NCI-H2081 (cell line): ENCODE results near the gene ARMH2.
"Not testable (repeated sequence)": the region's sequence is repeated elsewhere in the genome, so short reads cannot be mapped to it uniquely, and the experiment has no call there.

Source experiments
- DNase-seq, 2 experiments: peaks; one replicate each; lab custom pipeline; 2025; lab: John Stamatoyannopoulos, UW

The ARMH2 gene

GRCh38 chr6:24764833-24765828, 33.6 kb downstream of the ARMH2 start:
- DNase-seq, result not testable (repeated sequence)

- no peak for DNase-seq
These were observed 35.1 kb downstream of the ARMH2 start for GRCh38 chr6:24763578-24763977.

GRCh38 chr6:24761851-24762250, 36.9 kb downstream of the ARMH2 start:
- DNase-seq, result no peak

GRCh38 chr6:24761193-24761835, 37.4 kb downstream of the ARMH2 start:
- DNase-seq, result no peak

- DNase-seq, result no peak
These were observed 38.5 kb downstream of the ARMH2 start for GRCh38 chr6:24760210-24760609.

GRCh38 chr6:24759718-24760117, 39.0 kb downstream of the ARMH2 start:
- no peak for DNase-seq

- DNase-seq, result no peak
These were observed 41.1 kb downstream of the ARMH2 start for GRCh38 chr6:24757611-24758010.

GRCh38 chr6:24755279-24755678, 43.4 kb downstream of the ARMH2 start:
- DNase-seq, result no peak

GRCh38 chr6:24754378-24754777, 44.3 kb downstream of the ARMH2 start:
- not testable (repeated sequence) for DNase-seq

- DNase-seq, result no peak
These were observed 45.2 kb downstream of the ARMH2 start for GRCh38 chr6:24753545-24753944.

- no peak for DNase-seq
These were observed 45.7 kb downstream of the ARMH2 start for GRCh38 chr6:24752917-24753492.

- DNase-seq, result no peak
These were observed 46.2 kb downstream of the ARMH2 start for GRCh38 chr6:24752503-24752902.

- DNase-seq, result not testable (repeated sequence)
These were observed 47.8 kb downstream of the ARMH2 start for GRCh38 chr6:24750878-24751277.

GRCh38 chr6:24749297-24749696, 49.4 kb downstream of the ARMH2 start:
- no peak for DNase-seq
